NB4 (cell line): ENCODE measurements around the gene BAG5.

Experiments
- DNase-seq: peaks from one replicate; pipeline ENCODE4 v3.0.0; 2010; ENCODE audit warnings: low read depth
- H3K4me3 ChIP-seq: one replicate; pipeline ENCODE4 v1.5.1; 2011; ENCODE audit warnings: mild to moderate bottlenecking, low read depth, low read length, moderate library complexity
- MYC ChIP-seq: IDR thresholded peaks from 2 replicates; pipeline ENCODE4 v1.6.1; 2011; ENCODE audit warnings: low read depth, low read length
- POLR2A ChIP-seq: IDR thresholded peaks from 2 replicates; pipeline ENCODE4 v1.6.1; 2011; ENCODE audit warnings: mild to moderate bottlenecking; ENCODE audit not compliant: insufficient read length; ENCODE audit errors: extremely low read depth
- TF ChIP-seq, protein P1 (sequence below): IDR thresholded peaks from one replicate; pipeline ENCODE4 v1.5.1; 2012; ENCODE audit warnings: low read depth, low read length
- TF ChIP-seq, protein P2 (sequence below): IDR thresholded peaks from 2 replicates; pipeline ENCODE4 v1.6.1; 2011; ENCODE audit warnings: low read depth, low read length

The BAG5 gene

DNA sequence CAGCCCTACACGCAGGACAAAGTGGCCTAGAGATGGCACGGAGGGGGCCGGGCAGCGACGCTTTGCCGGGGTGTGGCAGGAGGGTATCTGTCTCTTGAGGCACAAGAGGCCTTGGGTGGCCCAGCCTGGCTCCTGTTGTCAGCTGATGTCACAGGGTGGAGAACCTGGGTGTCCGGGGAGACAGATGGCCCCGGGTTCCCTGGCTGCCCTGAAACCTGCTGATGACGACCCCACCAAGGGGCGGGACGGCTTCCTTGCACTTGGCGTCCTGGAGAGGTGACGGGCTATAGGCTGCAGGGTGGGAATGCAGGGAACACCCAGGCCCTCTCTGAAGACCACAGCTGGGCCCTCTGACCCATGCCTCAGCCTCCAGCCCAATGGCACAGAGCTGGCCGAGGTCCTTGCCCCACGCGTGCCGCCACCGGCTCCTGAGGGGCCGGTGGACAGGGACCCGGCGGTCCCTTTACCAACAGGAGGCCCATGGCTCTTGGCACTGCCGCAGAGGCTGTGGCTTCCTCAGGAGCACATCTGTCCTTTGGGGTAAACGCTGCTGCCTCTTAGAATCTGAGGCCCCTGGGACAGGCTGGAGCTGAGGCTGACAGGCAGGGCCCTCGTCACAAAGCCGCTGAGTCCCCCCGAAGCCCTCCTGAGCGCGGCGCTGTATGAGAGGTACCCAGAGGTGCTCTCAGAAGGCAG, 17.1 kb downstream of the BAG5 start:
- H3K4me3 ChIP-seq = no peak overlapping the region
- no peak for DNase-seq
- TF ChIP-seq MYC (no peak), POLR2A (no peak)
- TF ChIP-seq, protein P1, sequence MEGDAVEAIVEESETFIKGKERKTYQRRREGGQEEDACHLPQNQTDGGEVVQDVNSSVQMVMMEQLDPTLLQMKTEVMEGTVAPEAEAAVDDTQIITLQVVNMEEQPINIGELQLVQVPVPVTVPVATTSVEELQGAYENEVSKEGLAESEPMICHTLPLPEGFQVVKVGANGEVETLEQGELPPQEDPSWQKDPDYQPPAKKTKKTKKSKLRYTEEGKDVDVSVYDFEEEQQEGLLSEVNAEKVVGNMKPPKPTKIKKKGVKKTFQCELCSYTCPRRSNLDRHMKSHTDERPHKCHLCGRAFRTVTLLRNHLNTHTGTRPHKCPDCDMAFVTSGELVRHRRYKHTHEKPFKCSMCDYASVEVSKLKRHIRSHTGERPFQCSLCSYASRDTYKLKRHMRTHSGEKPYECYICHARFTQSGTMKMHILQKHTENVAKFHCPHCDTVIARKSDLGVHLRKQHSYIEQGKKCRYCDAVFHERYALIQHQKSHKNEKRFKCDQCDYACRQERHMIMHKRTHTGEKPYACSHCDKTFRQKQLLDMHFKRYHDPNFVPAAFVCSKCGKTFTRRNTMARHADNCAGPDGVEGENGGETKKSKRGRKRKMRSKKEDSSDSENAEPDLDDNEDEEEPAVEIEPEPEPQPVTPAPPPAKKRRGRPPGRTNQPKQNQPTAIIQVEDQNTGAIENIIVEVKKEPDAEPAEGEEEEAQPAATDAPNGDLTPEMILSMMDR = no peak
- TF ChIP-seq, protein P2, sequence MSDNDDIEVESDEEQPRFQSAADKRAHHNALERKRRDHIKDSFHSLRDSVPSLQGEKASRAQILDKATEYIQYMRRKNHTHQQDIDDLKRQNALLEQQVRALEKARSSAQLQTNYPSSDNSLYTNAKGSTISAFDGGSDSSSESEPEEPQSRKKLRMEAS = no peak

DNA sequence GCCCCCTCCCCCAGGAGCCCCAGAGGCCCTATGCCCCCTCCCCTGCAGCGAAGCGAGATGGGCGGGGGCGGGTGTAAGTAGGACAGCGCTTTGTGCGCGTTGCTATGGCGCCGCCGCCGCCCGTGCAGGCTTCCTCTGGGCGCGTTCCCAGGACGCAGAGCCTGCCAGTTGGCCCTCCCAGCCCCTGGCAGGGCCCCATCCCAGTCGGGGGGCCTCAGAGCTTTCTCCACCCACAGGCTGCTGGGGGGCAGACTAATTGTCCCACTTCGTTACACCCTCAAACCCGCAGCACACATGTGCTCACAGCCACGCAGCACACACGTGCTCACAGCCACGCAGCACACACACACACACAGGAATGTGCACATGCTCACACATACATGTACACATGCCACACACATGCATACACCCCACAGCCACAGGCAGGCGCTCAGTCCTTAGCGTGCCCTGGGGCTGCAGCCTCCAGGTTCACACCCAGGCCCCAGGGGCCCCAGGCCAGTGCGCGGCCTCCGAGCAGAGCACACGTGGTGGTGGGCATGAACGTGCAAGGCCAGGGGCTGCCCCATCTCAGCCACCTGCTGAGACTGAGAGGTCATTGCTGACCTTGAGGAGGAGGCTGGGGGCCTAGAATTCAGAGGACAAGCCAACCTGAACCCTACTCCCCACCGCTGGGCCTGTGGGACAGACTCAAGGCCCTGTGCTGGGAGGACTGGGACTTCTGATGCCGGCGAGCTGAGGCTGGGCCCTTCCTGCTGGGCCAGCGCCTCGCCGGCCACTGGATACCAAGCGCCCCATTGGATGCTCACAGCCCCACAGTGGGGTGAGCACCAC, 17.9 kb downstream of the BAG5 start:
- no peak overlapping the region for H3K4me3 ChIP-seq
- TF ChIP-seq, protein P2 = no peak
- TF ChIP-seq, protein P1 = no peak
- TF ChIP-seq POLR2A = no peak
- TF ChIP-seq MYC = no peak
- DNase-seq = no peak

DNA sequence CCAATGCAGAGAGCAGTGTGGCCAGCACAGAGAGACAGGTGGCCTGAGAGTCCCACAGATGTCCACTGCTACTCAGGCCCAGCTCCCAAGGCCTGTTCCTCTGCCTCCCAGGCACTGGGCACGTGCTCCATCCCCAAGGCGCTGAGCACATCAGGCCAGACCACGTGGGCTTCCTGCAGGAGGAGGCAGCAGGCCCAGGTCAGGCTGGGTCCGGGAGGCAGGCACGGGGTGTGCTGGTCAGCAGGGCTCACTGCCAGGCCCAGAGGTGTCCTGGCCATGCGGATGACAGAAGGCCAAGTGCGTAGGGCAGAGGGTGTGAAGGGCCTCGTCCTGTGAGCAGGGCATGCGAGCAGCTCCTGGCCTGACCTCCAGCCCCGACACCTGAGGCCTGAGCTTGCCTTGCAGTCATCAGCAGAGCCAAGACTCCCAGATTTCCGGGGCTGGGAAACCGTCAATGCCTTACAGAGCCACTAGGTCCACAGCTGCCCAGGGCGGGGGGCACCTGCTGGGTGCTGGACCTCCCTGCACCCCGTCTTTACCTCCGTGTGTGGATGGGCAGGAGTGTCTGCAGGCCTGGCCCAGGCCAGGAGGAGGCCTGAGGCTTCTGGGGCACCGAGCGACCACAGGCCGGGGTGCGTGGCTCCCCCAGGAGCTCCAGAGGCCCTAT, 18.6 kb downstream of the BAG5 start:
- TF ChIP-seq POLR2A (no peak), MYC (no peak)
- TF ChIP-seq, protein P2 = no peak
- TF ChIP-seq, protein P1 = no peak
- no peak for DNase-seq
- H3K4me3 ChIP-seq = no peak overlapping the region

DNA sequence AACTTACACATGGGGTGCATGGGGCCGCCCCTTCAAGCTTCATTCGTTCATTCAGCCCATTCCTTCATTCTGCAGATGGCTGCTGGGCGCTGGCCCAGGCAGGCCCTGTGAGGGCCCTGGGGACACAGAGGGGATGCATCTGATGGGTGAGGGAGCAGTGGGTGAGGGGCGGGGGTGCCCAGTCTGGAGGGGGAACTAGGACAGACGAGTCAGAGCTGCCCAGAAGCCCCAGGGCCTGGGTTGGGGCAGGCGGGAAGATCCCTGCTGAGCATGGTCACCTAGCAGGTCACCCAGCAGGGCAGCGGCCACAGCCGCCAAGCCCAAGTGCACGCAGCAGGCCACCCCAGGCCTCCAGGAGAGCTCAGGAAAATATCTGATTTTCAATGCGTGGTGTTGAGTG, 19.3 kb downstream of the BAG5 start:
- no peak for DNase-seq
- TF ChIP-seq, protein P1 = no peak
- TF ChIP-seq, protein P2 = no peak
- TF ChIP-seq MYC (no peak), POLR2A (no peak)
- no peak overlapping the region for H3K4me3 ChIP-seq

DNA sequence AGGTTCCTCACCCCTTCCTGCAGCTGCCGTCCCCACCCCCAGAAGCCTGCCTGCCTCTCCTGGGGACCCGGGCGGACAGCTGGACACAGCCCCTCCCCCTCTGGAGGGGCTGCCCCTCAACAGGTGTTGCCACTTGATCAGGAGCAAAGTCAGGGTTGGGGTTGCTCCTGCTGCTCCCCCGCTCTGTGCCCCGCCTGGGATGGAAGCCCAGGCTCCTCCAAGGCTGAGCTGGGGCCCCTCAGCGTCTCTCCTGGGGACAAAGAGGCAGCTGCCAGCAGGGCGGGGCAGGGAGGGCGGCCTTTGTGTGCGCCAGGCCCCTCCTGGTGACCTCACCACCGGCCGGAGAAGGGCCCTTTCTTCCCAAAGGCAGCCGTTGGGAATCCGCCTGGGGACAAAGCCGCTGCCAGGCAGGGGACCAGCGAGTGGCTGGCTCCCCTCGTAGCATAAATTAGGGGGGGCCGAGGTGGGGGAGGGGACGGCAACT, 19.8 kb downstream of the BAG5 start:
- no peak for DNase-seq
- TF ChIP-seq MYC (no peak), POLR2A (no peak)
- TF ChIP-seq, protein P2 = no peak
- TF ChIP-seq, protein P1 = no peak
- no peak overlapping the region for H3K4me3 ChIP-seq
